Right lobe of liver (tissue), 4 donors: ENCODE data around the gene AP3D1.

Experiments used
- POLR2A ChIP-seq: fragments of 450-650 bp; IDR thresholded peaks from one replicate; pipeline ENCODE4 v1.6.1; 2017; ENCODE audit warnings: antibody characterized with exemption, mild to moderate bottlenecking
- TF ChIP-seq, protein P1 (sequence below), 4 donors: fragments of 200-600 bp in 3 of 4; fragments of 450-650 bp in 1 of 4; IDR thresholded peaks; one replicate each; pipeline versions ENCODE4 v1.5.1 to v1.8.0; 2016 to 2022; ENCODE audit warnings: antibody characterized with exemption in 4 of 4, mild to moderate bottlenecking in 2 of 4
- donor health status: DM: no; HTN: no; CAD: no.
- donor health status: DM: no; HTN: no; CAD: no.
- donor health status: DM: no; HTN: yes; CAD: no.

DNA sequence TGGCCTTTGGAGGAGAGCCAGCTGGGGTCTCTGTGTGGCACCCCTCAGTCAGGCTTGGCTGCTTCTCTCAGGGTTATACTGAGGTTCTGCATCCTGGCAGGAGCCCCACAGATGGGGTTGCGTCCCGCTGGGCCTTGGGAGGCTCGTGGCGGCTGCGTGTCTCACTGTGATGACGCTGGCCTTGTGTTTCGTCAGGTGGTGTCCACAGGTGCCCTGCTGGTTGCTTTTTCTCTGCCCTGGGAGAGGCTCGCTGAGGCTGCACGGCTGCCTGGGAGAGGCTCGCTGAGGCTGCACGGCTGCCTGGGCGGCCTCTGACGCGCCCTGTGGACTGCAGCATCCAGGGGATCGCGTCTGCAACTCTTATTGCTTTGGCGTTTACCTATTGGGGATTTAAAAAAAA lies 27.7 kb upstream of the AP3D1 start:
- TF ChIP-seq, protein P1, sequence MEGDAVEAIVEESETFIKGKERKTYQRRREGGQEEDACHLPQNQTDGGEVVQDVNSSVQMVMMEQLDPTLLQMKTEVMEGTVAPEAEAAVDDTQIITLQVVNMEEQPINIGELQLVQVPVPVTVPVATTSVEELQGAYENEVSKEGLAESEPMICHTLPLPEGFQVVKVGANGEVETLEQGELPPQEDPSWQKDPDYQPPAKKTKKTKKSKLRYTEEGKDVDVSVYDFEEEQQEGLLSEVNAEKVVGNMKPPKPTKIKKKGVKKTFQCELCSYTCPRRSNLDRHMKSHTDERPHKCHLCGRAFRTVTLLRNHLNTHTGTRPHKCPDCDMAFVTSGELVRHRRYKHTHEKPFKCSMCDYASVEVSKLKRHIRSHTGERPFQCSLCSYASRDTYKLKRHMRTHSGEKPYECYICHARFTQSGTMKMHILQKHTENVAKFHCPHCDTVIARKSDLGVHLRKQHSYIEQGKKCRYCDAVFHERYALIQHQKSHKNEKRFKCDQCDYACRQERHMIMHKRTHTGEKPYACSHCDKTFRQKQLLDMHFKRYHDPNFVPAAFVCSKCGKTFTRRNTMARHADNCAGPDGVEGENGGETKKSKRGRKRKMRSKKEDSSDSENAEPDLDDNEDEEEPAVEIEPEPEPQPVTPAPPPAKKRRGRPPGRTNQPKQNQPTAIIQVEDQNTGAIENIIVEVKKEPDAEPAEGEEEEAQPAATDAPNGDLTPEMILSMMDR (IDR thresholded peaks at IDR 0.05), result no peak
- TF ChIP-seq POLR2A, result no peak
